Measurements from ENCODE around the gene GALK2. TPM values are rescaled to one million over a fixed set of nuclear protein-coding genes. Genes with fewer than 3 reads are reported as not detected.
"Not testable (repeated sequence)": the region's sequence is repeated elsewhere in the genome, so short reads cannot be mapped to it uniquely, and the experiment has no call there.

Gene GALK2
- polyA plus RNA-seq, 1 donor (not counting 4 experiments of a cell fraction or from before 2014, with no cell fraction given) = 29.7 TPM

GRCh38 chr15:49255966-49256759 lies 86.1 kb downstream of the GALK2 start:
- TF ChIP-seq EZH2 (IDR thresholded peaks at IDR 0.05; ENCODE audit: low read length) (no peak), CTCF (optimal IDR thresholded peaks at IDR 0.05 in 1 of 3, IDR thresholded peaks at IDR 0.05 in 1 of 3, conservative IDR thresholded peaks at IDR 0.05 in 1 of 3; ENCODE audit: extremely low read depth in 1 of 3, insufficient read depth in 2 of 3, low read length in 3 of 3) (no peak)
- Histone ChIP-seq H3K36me3 (ENCODE audit: control insufficient read depth in 2 of 2, extremely low read depth in 1 of 2, insufficient read depth in 2 of 2, low read length in 2 of 2) (no peaks in the 10 kb centered on the region), H3K9me3 (ENCODE audit: control insufficient read depth, low read depth, low read length) (no peaks in the 10 kb centered on the region), H3K27ac (ENCODE audit: control insufficient read depth, insufficient read depth, low read length) (no peak overlapping the region), H3K27me3 (ENCODE audit: control insufficient read depth, extremely low read depth, insufficient read depth, low read length) (no peaks in the 10 kb centered on the region), H3K9ac (ENCODE audit: control insufficient read depth, extremely low read depth, insufficient read depth, low read length) (no peak overlapping the region), H2AFZ (ENCODE audit: control insufficient read depth, low read length) (no peak overlapping the region), H3K4me3 (ENCODE audit: control insufficient read depth in 2 of 3, extremely low read depth in 1 of 3, insufficient read depth in 2 of 3, low read depth in 1 of 3, low read length in 3 of 3) (no peak overlapping the region), H3K79me2 (ENCODE audit: control insufficient read depth, insufficient read depth, low read length) (no peaks in the 10 kb centered on the region), H3K9me1 (ENCODE audit: control insufficient read depth, extremely low read depth, insufficient read depth, low read length) (no peaks in the 10 kb centered on the region), H3K4me2 (ENCODE audit: control insufficient read depth, extremely low read depth, insufficient read depth, low read depth, low read length) (no peak overlapping the region), H3K4me1 (ENCODE audit: control insufficient read depth, extremely low read depth, insufficient read depth, low read length) (no peaks in the 10 kb centered on the region), H4K20me1 (ENCODE audit: control insufficient read depth, extremely low read depth, insufficient read depth, low read length) (no peaks in the 10 kb centered on the region)
- FAIRE-seq (no peak), DNase-seq (ENCODE audit: low read depth, low spot score) (no peak)
- dilution Hi-C loops (cut with MboI; ENCODE audit: extremely low pct_ligation_motif_present, low sequenced_read_pairs) = no loop called here

- H3K4me2 ChIP-seq (ENCODE audit: control insufficient read depth, extremely low read depth, insufficient read depth, low read depth, low read length); H3K27me3 ChIP-seq (ENCODE audit: control insufficient read depth, extremely low read depth, insufficient read depth, low read length); H3K79me2 ChIP-seq (ENCODE audit: control insufficient read depth, insufficient read depth, low read length); H3K4me1 ChIP-seq (ENCODE audit: control insufficient read depth, extremely low read depth, insufficient read depth, low read length); H3K36me3 ChIP-seq (ENCODE audit: control insufficient read depth in 2 of 2, extremely low read depth in 1 of 2, insufficient read depth in 2 of 2, low read length in 2 of 2); H3K27ac ChIP-seq (ENCODE audit: control insufficient read depth, insufficient read depth, low read length); DNase-seq (ENCODE audit: low read depth, low spot score); dilution Hi-C loops (cut with MboI; ENCODE audit: extremely low pct_ligation_motif_present, low sequenced_read_pairs); H3K9ac ChIP-seq (ENCODE audit: control insufficient read depth, extremely low read depth, insufficient read depth, low read length); H2AFZ ChIP-seq (ENCODE audit: control insufficient read depth, low read length); H3K4me3 ChIP-seq (ENCODE audit: control insufficient read depth in 2 of 3, extremely low read depth in 1 of 3, insufficient read depth in 2 of 3, low read depth in 1 of 3, low read length in 3 of 3); H3K9me1 ChIP-seq (ENCODE audit: control insufficient read depth, extremely low read depth, insufficient read depth, low read length); H4K20me1 ChIP-seq (ENCODE audit: control insufficient read depth, extremely low read depth, insufficient read depth, low read length); H3K9me3 ChIP-seq (ENCODE audit: control insufficient read depth, low read depth, low read length); FAIRE-seq: not testable (repeated sequence)
These were observed 95.1 kb downstream of the GALK2 start for GRCh38 chr15:49265117-49265516.

GRCh38 chr15:49265911-49266310 lies 95.9 kb downstream of the GALK2 start:
- Histone ChIP-seq H3K27me3 (ENCODE audit: control insufficient read depth, extremely low read depth, insufficient read depth, low read length) (no peaks in the 10 kb centered on the region), H3K27ac (ENCODE audit: control insufficient read depth, insufficient read depth, low read length) (no peak overlapping the region), H3K9ac (ENCODE audit: control insufficient read depth, extremely low read depth, insufficient read depth, low read length) (no peak overlapping the region), H3K4me3 (ENCODE audit: control insufficient read depth in 2 of 3, extremely low read depth in 1 of 3, insufficient read depth in 2 of 3, low read depth in 1 of 3, low read length in 3 of 3) (no peak overlapping the region), H3K4me2 (ENCODE audit: control insufficient read depth, extremely low read depth, insufficient read depth, low read depth, low read length) (no peak overlapping the region), H2AFZ (ENCODE audit: control insufficient read depth, low read length) (no peak overlapping the region), H3K79me2 (ENCODE audit: control insufficient read depth, insufficient read depth, low read length) (no peaks in the 10 kb centered on the region), H3K4me1 (ENCODE audit: control insufficient read depth, extremely low read depth, insufficient read depth, low read length) (peaks cover 4% of the 10 kb centered on the region), H3K9me3 (ENCODE audit: control insufficient read depth, low read depth, low read length) (no peaks in the 10 kb centered on the region), H3K36me3 (ENCODE audit: control insufficient read depth in 2 of 2, extremely low read depth in 1 of 2, insufficient read depth in 2 of 2, low read length in 2 of 2) (no peaks in the 10 kb centered on the region), H3K9me1 (ENCODE audit: control insufficient read depth, extremely low read depth, insufficient read depth, low read length) (no peaks in the 10 kb centered on the region), H4K20me1 (ENCODE audit: control insufficient read depth, extremely low read depth, insufficient read depth, low read length) (no peaks in the 10 kb centered on the region)
- FAIRE-seq (no peak), DNase-seq (ENCODE audit: low read depth, low spot score) (no peak)
- no peak for TF ChIP-seq EZH2 (IDR thresholded peaks at IDR 0.05; ENCODE audit: low read length)
- no peak for TF ChIP-seq CTCF (optimal IDR thresholded peaks at IDR 0.05 in 1 of 3, IDR thresholded peaks at IDR 0.05 in 1 of 3, conservative IDR thresholded peaks at IDR 0.05 in 1 of 3; ENCODE audit: extremely low read depth in 1 of 3, insufficient read depth in 2 of 3, low read length in 3 of 3)
- dilution Hi-C loops (cut with MboI; ENCODE audit: extremely low pct_ligation_motif_present, low sequenced_read_pairs) = no loop called here

All from keratinocyte (primary cell).